Neural progenitor cell (in vitro differentiated cells): ENCODE measurements around the gene CEP55.

Experiments
- CTCF ChIP-seq: fragments of 200-600 bp; sonication (generic); IDR thresholded peaks from 2 replicates; pipeline ENCODE4 v1.5.1; 2017; ENCODE audit warnings: antibody characterized with exemption, mild to moderate bottlenecking
- EZH2 ChIP-seq: fragments of 200-600 bp; sonication (generic); IDR thresholded peaks from 2 replicates; pipeline ENCODE4 v1.6.1; 2017; ENCODE audit warnings: antibody characterized with exemption, mild to moderate bottlenecking, moderate library complexity
- EZH2phosphoT487 ChIP-seq: fragments of 200-600 bp; sonication (generic); IDR thresholded peaks from 2 replicates; pipeline ENCODE4 v1.6.1; 2017; ENCODE audit warnings: antibody characterized with exemption

- TF ChIP-seq EZH2 (no peak), CTCF (no peak), EZH2phosphoT487 (no peak)
Observed at GRCh38 chr10:93552780-93553179, 56.4 kb downstream of the CEP55 start.
